IPS-NIHi7 (cell line): ENCODE results near the gene TNKS2.
"Not testable (repeated sequence)": the region's sequence is repeated elsewhere in the genome, so short reads cannot be mapped to it uniquely, and the experiment has no call there.

ENCODE experiments used
- DNase-seq: peaks from one replicate; pipeline ENCODE4 v3.0.0; 2012; ENCODE audit warnings: mixed read lengths; ENCODE audit errors: extremely low spot score

TNKS2 gene

DNA sequence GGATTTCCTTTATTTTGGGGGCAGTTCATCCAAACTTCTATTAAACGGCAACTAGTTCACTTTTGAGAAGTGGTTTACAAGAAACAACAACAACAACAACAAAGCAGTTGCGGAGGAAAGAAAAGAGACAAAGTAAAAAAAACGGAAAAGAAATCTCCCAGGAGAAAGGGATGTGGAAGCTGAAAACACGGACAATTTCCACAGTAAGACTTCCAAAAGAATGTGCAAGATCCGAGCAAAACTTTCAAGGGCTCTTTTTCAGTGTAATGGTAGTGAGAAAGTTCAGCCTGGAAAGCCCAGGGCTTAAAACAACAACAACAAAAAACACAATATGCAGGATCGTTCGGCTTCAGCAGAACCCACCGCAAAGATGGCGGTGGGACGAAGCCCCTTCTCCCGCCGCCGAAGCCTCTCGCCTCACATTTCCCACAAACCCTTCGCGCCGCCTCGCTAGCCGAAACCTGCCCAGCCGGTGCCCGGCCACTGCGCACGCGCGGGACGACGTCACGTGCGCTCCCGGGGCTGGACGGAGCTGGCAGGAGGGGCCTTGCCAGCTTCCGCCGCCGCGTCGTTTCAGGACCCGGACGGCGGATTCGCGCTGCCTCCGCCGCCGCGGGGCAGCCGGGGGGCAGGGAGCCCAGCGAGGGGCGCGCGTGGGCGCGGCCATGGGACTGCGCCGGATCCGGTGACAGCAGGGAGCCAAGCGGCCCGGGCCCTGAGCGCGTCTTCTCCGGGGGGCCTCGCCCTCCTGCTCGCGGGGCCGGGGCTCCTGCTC lies at the start of gene TNKS2:
Gene TNKS2 (plus strand): TSS at position 553 of the 775 bp plus-strand sequence. CDS start 265 bp downstream, outside the sequence.
- peak; percentile 97 for DNase-seq

- not testable (repeated sequence) for DNase-seq
These were observed 48.6 kb upstream of the TNKS2 start for GRCh38 chr10:91749592-91749991.

DNA sequence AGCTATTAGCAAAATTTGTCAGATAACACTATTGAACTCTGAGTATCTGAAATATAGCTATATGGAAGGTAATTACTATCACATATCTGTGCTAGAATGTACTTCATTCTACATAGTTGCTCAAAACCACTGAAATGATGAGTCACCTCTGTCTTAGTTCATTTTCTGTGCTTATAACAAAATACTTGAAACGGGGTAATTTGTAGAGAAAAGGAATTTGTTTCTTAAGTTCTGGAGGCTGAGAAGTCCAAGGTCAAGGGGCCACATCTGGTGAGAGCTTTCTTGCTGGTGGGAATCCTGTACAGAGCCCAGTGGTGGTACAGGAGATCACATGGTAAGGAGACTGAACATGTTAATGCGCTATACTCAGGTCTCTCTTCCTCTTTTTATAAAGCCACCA lies 41.9 kb upstream of the TNKS2 start:
- no peak for DNase-seq

DNA sequence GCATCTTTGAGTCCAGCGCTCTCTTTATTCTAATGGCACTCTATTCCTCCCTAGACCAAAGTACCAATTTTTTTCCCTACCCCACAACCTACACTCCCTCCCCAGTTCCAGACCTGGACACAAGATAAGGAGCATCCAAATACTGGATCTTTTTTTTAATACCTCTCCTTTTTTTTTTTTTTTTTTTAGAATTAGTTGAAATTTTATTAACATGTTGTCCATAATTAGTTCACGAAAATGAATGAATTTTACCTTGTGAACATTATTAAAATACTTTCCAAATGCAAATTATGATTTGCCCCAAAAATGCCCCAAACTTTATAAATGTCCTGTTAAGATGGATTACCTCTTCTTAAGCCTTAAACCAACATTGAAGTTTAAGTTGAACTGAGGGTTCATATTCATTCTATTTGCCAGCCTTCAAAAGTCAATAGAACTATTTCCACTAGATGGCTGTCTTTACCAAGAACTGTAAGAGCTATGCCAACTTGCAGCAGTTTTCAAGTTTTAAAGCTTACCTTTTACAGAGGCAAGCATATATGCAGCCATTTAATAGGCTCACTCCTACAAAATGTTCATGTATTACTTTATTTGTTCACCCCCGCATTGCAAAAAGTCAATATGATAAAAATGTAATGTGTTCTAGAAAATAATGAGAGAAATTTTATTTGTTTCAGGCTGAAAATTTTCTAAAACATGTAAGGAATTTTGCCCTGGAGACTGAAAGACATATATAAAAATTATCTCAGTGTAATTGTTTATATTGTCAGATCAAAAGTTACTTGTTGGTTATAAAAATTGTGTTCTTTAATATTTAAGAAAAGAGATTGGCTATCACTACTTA lies 39.7 kb upstream of the TNKS2 start:
- DNase-seq, result peak; percentile 43

GRCh38 chr10:91759581-91759986 lies 38.6 kb upstream of the TNKS2 start:
- no peak for DNase-seq

DNA sequence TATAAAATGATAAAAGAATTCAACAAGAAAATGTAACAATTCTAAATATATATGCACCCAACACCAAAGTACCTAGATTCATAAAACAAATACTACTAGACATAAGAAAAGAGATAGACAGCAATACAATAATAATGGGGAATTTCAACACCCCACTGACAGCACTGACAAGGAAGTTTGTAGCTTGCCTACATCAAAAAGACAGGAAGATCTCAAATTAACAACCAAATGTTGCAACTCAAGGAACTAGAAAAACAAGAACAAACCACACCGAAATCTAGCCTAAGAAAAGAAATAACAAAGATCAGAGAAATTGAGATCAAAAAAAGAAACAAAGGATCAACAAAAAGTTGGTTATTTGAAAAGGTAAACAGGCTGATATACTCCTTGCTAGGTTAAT lies 36.5 kb upstream of the TNKS2 start:
- DNase-seq, result no peak

- DNase-seq, result no peak
These were observed 35.3 kb upstream of the TNKS2 start for GRCh38 chr10:91762878-91763277.

GRCh38 chr10:91766676-91767075 lies 31.6 kb upstream of the TNKS2 start:
- no peak for DNase-seq

- no peak for DNase-seq
These were observed 30.1 kb upstream of the TNKS2 start for GRCh38 chr10:91768123-91768522.

DNA sequence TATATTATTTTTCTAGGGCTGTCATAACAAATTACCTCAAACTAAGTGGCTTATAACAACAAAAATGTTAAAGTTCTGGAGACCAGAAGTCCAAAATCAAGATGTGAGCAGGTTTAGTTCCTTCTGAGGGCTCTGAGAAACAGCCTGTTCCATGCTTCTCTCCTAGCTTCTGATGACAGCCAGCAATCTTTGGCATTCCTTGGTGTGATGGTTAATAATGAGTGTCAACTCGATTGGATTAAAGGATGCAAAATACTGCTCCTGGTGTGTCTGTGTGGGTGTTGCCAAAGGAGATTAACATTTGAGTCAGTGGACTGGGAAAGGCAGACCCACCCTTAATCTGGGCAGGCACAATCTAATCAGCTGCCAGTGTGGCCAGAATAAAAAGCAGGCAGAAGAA lies 26.3 kb upstream of the TNKS2 start:
- DNase-seq, result no peak

GRCh38 chr10:91772461-91772860 lies 25.8 kb upstream of the TNKS2 start:
- DNase-seq, result no peak

GRCh38 chr10:91772869-91773268 lies 25.4 kb upstream of the TNKS2 start:
- no peak for DNase-seq

DNA sequence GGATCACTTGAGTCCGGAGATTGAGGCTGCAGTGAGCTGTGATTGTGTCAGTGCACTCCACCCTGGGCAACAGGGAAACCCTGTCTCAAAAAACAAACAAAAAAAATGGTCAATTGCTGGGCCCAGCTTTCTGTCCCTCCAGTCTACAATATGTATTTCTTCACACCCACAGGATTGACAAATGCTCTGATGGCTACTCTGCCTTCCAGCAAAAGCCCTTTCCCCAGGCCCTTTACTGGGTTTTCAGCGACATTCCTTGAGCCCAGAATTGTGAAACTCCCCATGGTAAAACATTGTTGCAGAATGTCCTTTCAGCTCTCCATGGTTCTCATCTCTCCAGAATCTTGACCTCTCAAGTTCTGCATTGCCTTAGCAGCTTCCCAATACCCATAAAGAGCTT lies 23.7 kb upstream of the TNKS2 start:
- no peak for DNase-seq

GRCh38 chr10:91775731-91776130 lies 22.5 kb upstream of the TNKS2 start:
- no peak for DNase-seq

- no peak for DNase-seq
These were observed 22.0 kb upstream of the TNKS2 start for GRCh38 chr10:91776266-91776665.

DNA sequence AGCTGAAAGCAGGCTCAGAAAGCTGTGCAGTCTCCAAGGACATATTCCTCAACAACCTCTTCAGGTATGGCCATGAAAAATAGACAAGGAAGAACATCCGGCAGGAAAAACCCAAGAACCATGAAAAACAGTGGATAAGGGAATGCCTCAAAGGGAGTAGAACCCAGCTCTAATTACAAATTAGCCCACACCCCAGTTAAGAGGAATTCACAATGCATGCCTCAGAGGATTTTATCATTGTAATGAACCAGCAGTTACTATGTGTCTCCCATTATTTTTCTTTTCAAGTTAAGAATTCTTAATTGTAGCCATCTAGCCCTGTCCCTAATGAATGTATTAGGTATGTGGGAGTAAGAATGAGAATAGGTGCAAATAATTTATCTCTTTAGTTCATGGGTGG lies 19.7 kb upstream of the TNKS2 start:
- no peak for DNase-seq

DNA sequence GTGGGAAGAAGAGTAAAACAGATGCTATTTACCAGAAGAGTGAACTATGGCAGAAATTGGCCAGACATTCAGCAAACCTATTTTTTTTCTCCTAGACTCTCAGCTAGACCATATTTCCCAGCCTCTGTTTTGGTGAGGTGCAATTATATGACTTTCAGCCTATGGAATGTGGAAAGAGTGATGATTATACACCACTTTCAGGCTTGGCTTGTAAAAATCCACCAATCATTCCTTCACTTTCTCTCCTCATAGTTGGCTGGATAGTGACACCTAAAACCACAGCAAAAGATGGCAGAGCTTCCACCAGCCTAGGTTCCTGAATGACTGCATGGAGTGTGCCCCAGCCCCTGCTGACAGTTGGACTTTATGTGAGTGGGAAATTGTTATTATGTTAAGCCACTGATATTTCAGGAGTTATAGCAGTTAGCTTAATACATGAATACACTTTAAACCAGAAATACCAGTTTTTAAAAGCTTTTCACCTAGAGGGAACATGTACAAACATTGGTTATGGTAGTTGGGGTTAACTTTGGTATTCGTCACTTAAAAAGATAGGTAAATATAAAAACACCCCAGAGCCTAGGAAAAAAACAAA lies 19.1 kb upstream of the TNKS2 start:
- DNase-seq, result no peak

- no peak for DNase-seq
These were observed 15.7 kb upstream of the TNKS2 start for GRCh38 chr10:91782539-91782938.

GRCh38 chr10:91785830-91786229 lies 12.4 kb upstream of the TNKS2 start:
- no peak for DNase-seq

- no peak for DNase-seq
These were observed 11.0 kb upstream of the TNKS2 start for GRCh38 chr10:91787258-91787657.

GRCh38 chr10:91787810-91788209 lies 10.4 kb upstream of the TNKS2 start:
- DNase-seq, result no peak

DNA sequence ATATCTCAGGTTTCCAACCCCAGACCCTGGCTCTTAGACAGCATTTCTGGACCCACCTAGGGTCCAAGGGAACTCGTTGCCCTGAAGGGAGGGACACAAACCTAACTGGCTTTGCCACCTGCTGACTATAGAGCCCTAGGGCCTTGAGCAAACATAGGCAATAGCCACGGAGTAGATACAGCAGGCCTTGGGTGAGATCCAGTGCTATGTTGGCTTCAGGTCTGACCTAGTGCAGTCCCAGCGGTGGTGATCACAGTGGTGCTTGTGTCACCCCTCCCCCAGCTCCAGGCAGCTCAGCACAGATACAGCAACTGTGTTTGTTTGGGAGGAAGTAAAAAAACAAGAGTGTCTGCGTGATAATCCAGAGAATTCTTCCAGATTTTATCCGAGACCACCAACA lies 9.7 kb upstream of the TNKS2 start:
- no peak for DNase-seq
